Keratinocyte (primary cell): Measurements from ENCODE around the gene IL1RAPL2. TPM values are rescaled to one million over a fixed set of nuclear protein-coding genes. Genes with fewer than 3 reads are reported as not detected.
A peak's percentile ranks its signal among the peaks of the same experiment; 100 is the strongest.

Experiments
- DNase-seq: peaks from one replicate; pipeline ENCODE4 v3.0.0-alpha.2; 2011; ENCODE audit warnings: low read depth, missing footprints, low spot score
- FAIRE-seq: peaks from 2 replicates; lab custom pipeline; 2011; peaks lifted over from hg19 to GRCh38; lab: Jason Lieb, UNC
- H2AFZ ChIP-seq: 2 replicates; pipeline ENCODE4 v1.6.0; 2012; ENCODE audit warnings: low read length, control low read depth, inconsistent platforms; ENCODE audit not compliant: control insufficient read depth
- H3K27ac ChIP-seq: 2 replicates; pipeline ENCODE4 v1.5.1; 2011; ENCODE audit warnings: low read length; ENCODE audit not compliant: control insufficient read depth, insufficient read depth
- H3K27me3 ChIP-seq: 3 replicates; pipeline ENCODE4 v1.6.0; 2011; ENCODE audit warnings: low read length; ENCODE audit not compliant: control insufficient read depth, insufficient read depth; ENCODE audit errors: extremely low read depth
- H3K36me3 ChIP-seq, 2 experiments: 2 replicates in 1 of 2; 3 replicates in 1 of 2; pipeline ENCODE4 v1.5.1; 2011; ENCODE audit warnings: low read length in 2 of 2, mild to moderate bottlenecking in 1 of 2; ENCODE audit not compliant: control insufficient read depth in 2 of 2, insufficient read depth in 2 of 2; ENCODE audit errors: extremely low read depth in 1 of 2
- H3K4me1 ChIP-seq: 3 replicates; pipeline ENCODE4 v1.5.1; 2011; ENCODE audit warnings: low read length; ENCODE audit not compliant: control insufficient read depth, insufficient read depth; ENCODE audit errors: extremely low read depth
- H3K4me2 ChIP-seq: 3 replicates; pipeline ENCODE4 v1.6.0; 2011; ENCODE audit warnings: low read depth, low read length; ENCODE audit not compliant: control insufficient read depth, insufficient read depth; ENCODE audit errors: extremely low read depth
- H3K4me3 ChIP-seq, 3 experiments: fragments of 200-600 bp in 1 of 3; sonication (generic) in 1 of 3; 2 replicates in 2 of 3; 3 replicates in 1 of 3; pipeline ENCODE4 v1.5.1; 2011 to 2016; ENCODE audit warnings: low read length in 3 of 3, mild to moderate bottlenecking in 3 of 3, control low read depth in 2 of 3, inconsistent platforms in 1 of 3, low read depth in 1 of 3, mixed read lengths in 1 of 3, mixed run types in 1 of 3, moderate library complexity in 1 of 3; ENCODE audit not compliant: control insufficient read depth in 2 of 3, insufficient read depth in 2 of 3; ENCODE audit errors: extremely low read depth in 1 of 3
- H3K79me2 ChIP-seq: 2 replicates; pipeline ENCODE4 v1.6.0; 2012; ENCODE audit warnings: low read length; ENCODE audit not compliant: control insufficient read depth, insufficient read depth
- H3K9ac ChIP-seq: 3 replicates; pipeline ENCODE4 v1.6.0; 2011; ENCODE audit warnings: low read length; ENCODE audit not compliant: control insufficient read depth, insufficient read depth; ENCODE audit errors: extremely low read depth
- H3K9me1 ChIP-seq: 3 replicates; pipeline ENCODE4 v1.6.0; 2011; ENCODE audit warnings: low read length; ENCODE audit not compliant: control insufficient read depth, insufficient read depth; ENCODE audit errors: extremely low read depth
- H3K9me3 ChIP-seq: 2 replicates; pipeline ENCODE4 v1.5.1; 2012; ENCODE audit warnings: low read depth, low read length; ENCODE audit not compliant: control insufficient read depth
- H4K20me1 ChIP-seq: 3 replicates; pipeline ENCODE4 v1.6.0; 2011; ENCODE audit warnings: low read length; ENCODE audit not compliant: control insufficient read depth, insufficient read depth; ENCODE audit errors: extremely low read depth
- CTCF ChIP-seq, 3 experiments: IDR thresholded peaks in 1 of 3; conservative IDR thresholded peaks in 1 of 3; optimal IDR thresholded peaks in 1 of 3; 2 replicates in 2 of 3; 3 replicates in 1 of 3; pipeline versions ENCODE3 to v1.5.1; 2011; ENCODE audit warnings: low read length in 3 of 3, mild to moderate bottlenecking in 3 of 3, moderate library complexity in 2 of 3, control low read depth in 1 of 3, inconsistent platforms in 1 of 3; ENCODE audit not compliant: insufficient read depth in 2 of 3; ENCODE audit errors: extremely low read depth in 1 of 3
- EZH2 ChIP-seq: IDR thresholded peaks from one replicate; pipeline ENCODE4 v1.6.1; 2012; ENCODE audit warnings: inconsistent platforms, mild to moderate bottlenecking, low read length, moderate library complexity
- dilution Hi-C: fragments of 300-500 bp; cut with MboI; formaldehyde crosslinking; loops from one replicate; pipeline ENCODE4 v1.7.0; 2020; ENCODE audit warnings: low sequenced_read_pairs; ENCODE audit not compliant: extremely low pct_ligation_motif_present
- polyA plus RNA-seq, 5 experiments: library from polyadenylated mRNA; depleted of rRNA in 3 of 5; stranded (reverse) in 3 of 5; stranded (forward) in 1 of 5; unstranded in 1 of 5; fragments of >200 nt; gene quantifications; 1 replicate in 1 of 5; 2 replicates in 3 of 5; 3 replicates in 1 of 5; pipeline versions ENCODE4 v1.2.1 to v1.2.3, GENCODE V29; 2011 to 2012; ENCODE audit warnings: missing spikeins in 2 of 5, low read depth in 1 of 5, low replicate concordance in 1 of 5

Gene IL1RAPL2
- polyA plus RNA-seq, 1 donor (not counting 4 experiments of a cell fraction or from before 2014, with no cell fraction given), result 0.24 TPM

GRCh38 chrX:105701310-105702052 is 1135.5 kb downstream of the IL1RAPL2 start:
- no peak overlapping the region for H2AFZ ChIP-seq
- TF ChIP-seq CTCF (optimal IDR thresholded peaks at IDR 0.05 in 1 of 3, IDR thresholded peaks at IDR 0.05 in 1 of 3, conservative IDR thresholded peaks at IDR 0.05 in 1 of 3; ENCODE audit: extremely low read depth in 1 of 3, insufficient read depth in 2 of 3, low read length in 3 of 3) (peak in 2 of 3 experiments; percentile 21 to 32), EZH2 (no peak)
- peaks cover 4% of the 10 kb centered on the region for H3K4me1 ChIP-seq
- H3K9me3 ChIP-seq, result no peaks in the 10 kb centered on the region
- FAIRE-seq, result no peak
- no peak for DNase-seq
- H3K27me3 ChIP-seq, result no peaks in the 10 kb centered on the region
- H3K4me2 ChIP-seq, result no peak overlapping the region
- H3K27ac ChIP-seq, result no peak overlapping the region
- dilution Hi-C loops, result no loop called here
- H3K79me2 ChIP-seq, result no peaks in the 10 kb centered on the region
- no peak overlapping the region for H3K9ac ChIP-seq
- no peaks in the 10 kb centered on the region for H4K20me1 ChIP-seq
- H3K36me3 ChIP-seq, result no peaks in the 10 kb centered on the region
- no peaks in the 10 kb centered on the region for H3K9me1 ChIP-seq
- no peak overlapping the region for H3K4me3 ChIP-seq

GRCh38 chrX:105703876-105704275 is 1137.9 kb downstream of the IL1RAPL2 start:
- Histone ChIP-seq H3K36me3 (no peaks in the 10 kb centered on the region), H3K9me1 (no peaks in the 10 kb centered on the region), H3K4me1 (peaks cover 4% of the 10 kb centered on the region), H4K20me1 (no peaks in the 10 kb centered on the region), H3K27me3 (no peaks in the 10 kb centered on the region), H3K27ac (no peak overlapping the region), H3K9me3 (no peaks in the 10 kb centered on the region), H3K9ac (no peak overlapping the region), H2AFZ (no peak overlapping the region), H3K79me2 (no peaks in the 10 kb centered on the region), H3K4me2 (no peak overlapping the region), H3K4me3 (no peak overlapping the region)
- TF ChIP-seq EZH2, result no peak
- TF ChIP-seq CTCF (optimal IDR thresholded peaks at IDR 0.05 in 1 of 3, IDR thresholded peaks at IDR 0.05 in 1 of 3, conservative IDR thresholded peaks at IDR 0.05 in 1 of 3; ENCODE audit: extremely low read depth in 1 of 3, insufficient read depth in 2 of 3, low read length in 3 of 3), result no peak
- FAIRE-seq (no peak), DNase-seq (no peak)
- dilution Hi-C loops, result no loop called here
